H1 (cell line): ENCODE measurements around the gene CD81. TPM values are rescaled to one million over a fixed set of nuclear protein-coding genes. Genes with fewer than 3 reads are reported as not detected.

Experiments used
- CTCF ChIA-PET: fragments of 300-600 bp; sonication (Branson Sonifier 250); formaldehyde crosslinking; loops from one replicate; lab custom pipeline; 2021; ENCODE audit not compliant: partially characterized antibody; lab: Charles Lee
- POLR2A ChIA-PET: fragments of 300-600 bp; sonication (Branson Sonifier 250); formaldehyde crosslinking; loops from one replicate; lab custom pipeline; 2021; ENCODE audit warnings: inconsistent platforms; ENCODE audit not compliant: partially characterized antibody; lab: Charles Lee
- DNase-seq, 2 experiments: peaks; one replicate each; pipeline versions ENCODE4 v3.0.0 to v3.0.0-alpha.2; 2010 to 2022; ENCODE audit warnings: low spot score in 2 of 2, low read depth in 1 of 2, mixed read lengths in 1 of 2
- FAIRE-seq: peaks from 2 replicates; lab custom pipeline; 2011; peaks lifted over from hg19 to GRCh38; lab: Jason Lieb, UNC
- H2AFZ ChIP-seq: 2 replicates; pipeline ENCODE4 v1.8.1; 2012; ENCODE audit warnings: low read length, inconsistent platforms
- H2AK5ac ChIP-seq: 2 replicates; pipeline ENCODE4 v1.6.1; 2013; ENCODE audit warnings: low read depth, low read length
- H2BK120ac ChIP-seq: replicated peaks from 2 replicates; pipeline ENCODE3; 2013; ENCODE audit warnings: low read depth, low read length, inconsistent platforms
- H2BK12ac ChIP-seq: 2 replicates; pipeline ENCODE4 v1.6.1; 2013; ENCODE audit warnings: low read depth, low read length
- H2BK15ac ChIP-seq: 2 replicates; pipeline ENCODE4 v1.6.1; 2013; ENCODE audit warnings: low read length
- H2BK20ac ChIP-seq: 2 replicates; pipeline ENCODE4 v1.6.1; 2013; ENCODE audit warnings: low read length
- H2BK5ac ChIP-seq: 2 replicates; pipeline ENCODE4 v1.6.1; 2013; ENCODE audit warnings: low read depth, low read length
- H3K14ac ChIP-seq: 2 replicates; pipeline ENCODE4 v1.6.1; 2013; ENCODE audit warnings: inconsistent platforms; ENCODE audit not compliant: insufficient read length
- H3K18ac ChIP-seq: 2 replicates; pipeline ENCODE4 v1.6.1; 2013; ENCODE audit warnings: low read length; ENCODE audit errors: extremely low read depth
- H3K23ac ChIP-seq: 2 replicates; pipeline ENCODE4 v1.6.1; 2013; ENCODE audit warnings: inconsistent platforms; ENCODE audit not compliant: insufficient read length
- H3K23me2 ChIP-seq: 2 replicates; pipeline ENCODE4 v1.6.1; 2013; ENCODE audit warnings: low read depth, low read length
- H3K27ac ChIP-seq: 2 replicates; pipeline ENCODE4 v1.6.1; 2011; ENCODE audit warnings: low read depth, low read length, inconsistent platforms
- H3K27me3 ChIP-seq, 4 experiments: replicated peaks in 1 of 4; 1 replicate in 1 of 4; 2 replicates in 3 of 4; pipeline versions ENCODE4 v1.6.1 to v1.8.1; 2011 to 2013; ENCODE audit warnings: low read length in 3 of 4, mild to moderate bottlenecking in 3 of 4, inconsistent platforms in 2 of 4, mixed read lengths in 2 of 4, moderate library complexity in 1 of 4; ENCODE audit not compliant: control insufficient read depth in 3 of 4, insufficient read depth in 3 of 4; ENCODE audit errors: extremely low read depth in 1 of 4
- H3K36me3 ChIP-seq, 4 experiments: 2 replicates each; pipeline versions ENCODE4 v1.6.1 to v1.8.1; 2011 to 2013; ENCODE audit warnings: mild to moderate bottlenecking in 4 of 4, low read length in 3 of 4, moderate library complexity in 2 of 4, control low read depth in 1 of 4, inconsistent platforms in 1 of 4; ENCODE audit not compliant: insufficient read depth in 4 of 4, control insufficient read depth in 2 of 4
- H3K4ac ChIP-seq: replicated peaks from 2 replicates; pipeline ENCODE3; 2013; ENCODE audit warnings: low read length, low read depth, mixed read lengths, inconsistent platforms; ENCODE audit not compliant: insufficient read length
- H3K4me1 ChIP-seq, 4 experiments: replicated peaks in 1 of 4; 1 replicate in 1 of 4; 2 replicates in 3 of 4; pipeline versions ENCODE4 v1.6.1 to v1.8.1; 2011 to 2013; ENCODE audit warnings: low read length in 3 of 4, inconsistent platforms in 2 of 4, mixed read lengths in 1 of 4; ENCODE audit not compliant: insufficient read depth in 4 of 4, control insufficient read depth in 3 of 4
- H3K4me2 ChIP-seq, 2 experiments: 2 replicates each; pipeline versions ENCODE4 v1.6.1 to v1.8.1; 2011 to 2013; ENCODE audit warnings: low read depth in 2 of 2, low read length in 2 of 2, control low read depth in 1 of 2, inconsistent platforms in 1 of 2, mild to moderate bottlenecking in 1 of 2; ENCODE audit not compliant: insufficient read depth in 1 of 2
- H3K4me3 ChIP-seq, 4 experiments: fragments of 200-600, 300-600 bp in 1 of 4; sonication (generic), shearing (Covaris generic), sonication (Bioruptor Twin) in 1 of 4; 2 replicates each; pipeline versions ENCODE4 v1.5.1 to v1.8.1; 2011 to 2016; ENCODE audit warnings: low read length in 4 of 4, low read depth in 3 of 4, control low read depth in 2 of 4, inconsistent platforms in 2 of 4, mild to moderate bottlenecking in 2 of 4, mixed read lengths in 1 of 4, moderate library complexity in 1 of 4; ENCODE audit not compliant: insufficient read depth in 2 of 4; ENCODE audit errors: extremely low read depth in 1 of 4
- H3K56ac ChIP-seq: replicated peaks from 2 replicates; pipeline ENCODE3; 2013; ENCODE audit warnings: low read depth, mild to moderate bottlenecking, mixed read lengths, low read length, inconsistent platforms; ENCODE audit not compliant: insufficient read length
- H3K79me1 ChIP-seq: 2 replicates; pipeline ENCODE4 v1.6.1; 2013; ENCODE audit warnings: low read depth, low read length, control low read depth
- H3K79me2 ChIP-seq, 2 experiments: 2 replicates each; pipeline versions ENCODE4 v1.6.1 to v1.8.1; 2012 to 2013; ENCODE audit warnings: low read length in 2 of 2, mild to moderate bottlenecking in 2 of 2, inconsistent platforms in 1 of 2; ENCODE audit not compliant: insufficient read depth in 2 of 2, control insufficient read depth in 1 of 2
- H3K9ac ChIP-seq, 4 experiments: replicated peaks in 1 of 4; 1 replicate in 1 of 4; 2 replicates in 3 of 4; pipeline versions ENCODE4 v1.6.1 to v1.8.1; 2011 to 2013; ENCODE audit warnings: low read depth in 3 of 4, low read length in 3 of 4, control low read depth in 2 of 4, mild to moderate bottlenecking in 2 of 4, moderate library complexity in 2 of 4, inconsistent platforms in 1 of 4; ENCODE audit errors: extremely low read depth in 1 of 4
- H3K9me3 ChIP-seq, 2 experiments: 2 replicates each; pipeline versions ENCODE4 v1.6.1 to v1.8.1; 2012 to 2013; ENCODE audit warnings: mild to moderate bottlenecking in 2 of 2, moderate library complexity in 2 of 2, control low read depth in 1 of 2, inconsistent platforms in 1 of 2, low read depth in 1 of 2, low read length in 1 of 2, mixed read lengths in 1 of 2; ENCODE audit not compliant: insufficient read depth in 2 of 2
- H4K20me1 ChIP-seq, 2 experiments: replicated peaks in 1 of 2; 2 replicates each; pipeline versions ENCODE3 to v1.8.1; 2011 to 2013; ENCODE audit warnings: inconsistent platforms in 2 of 2, low read length in 2 of 2, mild to moderate bottlenecking in 1 of 2; ENCODE audit not compliant: insufficient read depth in 2 of 2, control insufficient read depth in 1 of 2
- H4K5ac ChIP-seq: 2 replicates; pipeline ENCODE4 v1.6.1; 2013; ENCODE audit warnings: low read length, low read depth, mixed read lengths, inconsistent platforms; ENCODE audit not compliant: insufficient read length
- H4K8ac ChIP-seq: 2 replicates; pipeline ENCODE4 v1.8.0; 2013; ENCODE audit warnings: mild to moderate bottlenecking, moderate library complexity, low read length, inconsistent platforms; ENCODE audit not compliant: insufficient read depth; ENCODE audit errors: extremely low read depth
- H4K91ac ChIP-seq: replicated peaks from 2 replicates; pipeline ENCODE3; 2013; ENCODE audit warnings: low read length, mixed read lengths, inconsistent platforms; ENCODE audit not compliant: insufficient read length
- BACH1 ChIP-seq: IDR thresholded peaks from 2 replicates; pipeline ENCODE4 v1.6.1; 2012; ENCODE audit warnings: low read length, improper control_type of control experiment
- BRCA1 ChIP-seq: IDR thresholded peaks from 2 replicates; pipeline ENCODE4 v1.6.1; 2012; ENCODE audit warnings: low read depth, low read length, improper control_type of control experiment
- CTBP2 ChIP-seq: IDR thresholded peaks from 2 replicates; pipeline ENCODE4 v1.7.0; 2011; ENCODE audit warnings: borderline replicate concordance, mild to moderate bottlenecking, moderate library complexity, mixed read lengths, low read length; ENCODE audit not compliant: insufficient read depth, insufficient read length
- EP300 ChIP-seq, 2 experiments: IDR thresholded peaks; 1 replicate in 1 of 2; 2 replicates in 1 of 2; pipeline ENCODE4 v1.6.1; 2011 to 2012; ENCODE audit warnings: low read depth in 2 of 2, low read length in 2 of 2, mild to moderate bottlenecking in 2 of 2, borderline replicate concordance in 1 of 2, inconsistent platforms in 1 of 2, moderate library complexity in 1 of 2
- HDAC6 ChIP-seq: IDR thresholded peaks from one replicate; pipeline ENCODE4 v1.7.1; 2012; ENCODE audit warnings: low read depth, mild to moderate bottlenecking, inconsistent platforms, low read length, moderate library complexity
- PHF8 ChIP-seq: fragments of 200-600 bp; sonication (generic); conservative IDR thresholded peaks from 2 replicates; pipeline ENCODE4 v1.7.1; 2012; ENCODE audit warnings: low read depth, mild to moderate bottlenecking, inconsistent platforms, low read length, moderate library complexity
- POLR2AphosphoS5 ChIP-seq: IDR thresholded peaks from 2 replicates; pipeline ENCODE4 v1.6.1; 2011; ENCODE audit warnings: low read depth, low read length
- RAD21 ChIP-seq, 2 experiments: IDR thresholded peaks in 1 of 2; conservative IDR thresholded peaks in 1 of 2; 2 replicates each; pipeline ENCODE4 v1.6.1; 2011; ENCODE audit warnings: low read depth in 2 of 2, low read length in 2 of 2, improper control_type of control experiment in 1 of 2, inconsistent platforms in 1 of 2, mild to moderate bottlenecking in 1 of 2, moderate library complexity in 1 of 2
- TAF1 ChIP-seq: IDR thresholded peaks from 2 replicates; pipeline ENCODE4 v1.6.1; 2011; ENCODE audit warnings: mild to moderate bottlenecking, low read depth, low read length
- TAF7 ChIP-seq: optimal IDR thresholded peaks from 2 replicates; pipeline ENCODE3; 2011; ENCODE audit warnings: low read depth, mild to moderate bottlenecking, inconsistent platforms, low read length, moderate library complexity, borderline replicate concordance
- TCF12 ChIP-seq: IDR thresholded peaks from 2 replicates; pipeline ENCODE4 v1.6.1; 2011; ENCODE audit warnings: low read depth, mild to moderate bottlenecking, low read length
- TEAD4 ChIP-seq: IDR thresholded peaks from 2 replicates; pipeline ENCODE4 v1.6.1; 2012; ENCODE audit warnings: low read depth, low read length, inconsistent platforms, mixed read lengths
- WGBS, 2 experiments: shearing (Covaris generic) in 1 of 2; methylation state at CpG; one replicate each; pipeline versions ENCODE4 v1.1.6 to v1.1.7; 2013 to 2015; ENCODE audit warnings: low lambda C conversion rate in 2 of 2, mixed read lengths in 2 of 2, inconsistent platforms in 1 of 2, low coverage in 1 of 2, missing lambda C conversion rate in 1 of 2; ENCODE audit not compliant: insufficient replicate concordance in 2 of 2, insufficient coverage in 1 of 2, insufficient read length in 1 of 2; ENCODE audit errors: extremely low coverage in 1 of 2, missing lambda C conversion rate in 1 of 2; 5-methylcytosine and 5-hydroxymethylcytosine counted together
- polyA plus RNA-seq, 7 experiments: library from polyadenylated mRNA; depleted of rRNA in 3 of 7; stranded (reverse) in 5 of 7; unstranded in 2 of 7; fragments of >200 nt in 5 of 7; fragments of 200-250 nt in 2 of 7; gene quantifications; 1 replicate in 5 of 7; 2 replicates in 1 of 7; 4 replicates in 1 of 7; pipeline versions ENCODE4 v1.2.1 to v1.2.3, GENCODE V29; 2011 to 2013; ENCODE audit warnings: missing spikeins in 2 of 7, mixed read lengths in 2 of 7
- total RNA-seq: library from RNA; stranded (reverse); fragmentation: NEBNext Ultra II Directional; extraction: Animal tissue kit (Norgen Biotek cat#: 25700); gene quantifications from 2 replicates; pipeline ENCODE4 v1.2.1, GENCODE V29; 2021

The CD81 gene
- total and polyA plus RNA-seq, 2 of the 8 experiments (the other 6 are each of a cell fraction or from before 2014, with no cell fraction given): 238 to 309 TPM

DNA sequence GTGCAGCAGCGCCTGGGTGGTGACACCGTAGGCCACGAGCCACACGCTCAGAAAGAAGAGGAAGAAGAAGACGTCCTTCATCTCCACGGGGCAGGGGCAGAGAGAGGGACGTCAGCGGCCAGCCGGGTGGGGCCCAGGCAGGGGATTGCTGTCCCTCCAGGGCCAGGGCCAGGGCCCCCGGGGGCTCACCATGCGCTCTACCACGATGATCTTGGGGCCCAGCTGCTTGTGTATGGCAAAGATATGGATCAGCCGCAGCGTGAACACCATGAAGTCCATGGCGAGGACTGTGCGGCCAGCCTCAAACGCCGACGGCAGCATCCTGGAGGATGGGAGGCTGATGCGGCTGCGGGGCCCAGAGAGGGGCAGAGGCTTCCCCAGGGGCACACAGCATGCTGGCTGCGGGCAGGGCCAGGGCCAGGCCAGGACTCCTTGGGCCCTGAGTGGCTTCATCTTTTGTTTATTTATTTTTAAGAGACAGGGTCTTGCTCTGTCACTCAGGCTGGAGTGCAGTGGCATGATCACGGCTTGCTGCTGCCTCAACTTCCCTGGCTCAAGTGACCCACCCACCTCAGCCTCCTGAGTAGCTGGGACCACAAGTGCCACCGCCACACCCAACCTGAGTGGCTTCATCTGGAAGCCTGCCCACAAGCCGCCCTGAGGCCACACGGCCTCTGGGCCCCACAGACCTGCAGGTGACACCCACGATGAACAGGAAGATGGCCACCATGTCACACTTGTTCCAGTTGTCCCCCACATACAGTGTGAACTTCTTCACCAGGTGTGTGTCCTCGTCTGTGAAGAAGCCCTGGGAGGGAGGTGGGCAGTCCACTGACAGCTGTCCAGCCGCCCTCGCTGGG lies 34.6 kb downstream of the CD81 start:
- H4K8ac ChIP-seq: no peak overlapping the region
- no peak overlapping the region for H2AFZ ChIP-seq
- H3K4me2 ChIP-seq: no peak overlapping the region
- H3K27ac ChIP-seq: no peak overlapping the region
- no peak overlapping the region for H3K18ac ChIP-seq
- H3K23me2 ChIP-seq: no peaks in the 10 kb centered on the region
- no peaks in the 10 kb centered on the region for H3K79me1 ChIP-seq
- no peaks in the 10 kb centered on the region for H4K20me1 ChIP-seq
- no peak for DNase-seq
- no peak for FAIRE-seq
- no peak overlapping the region for H3K23ac ChIP-seq
- no peak overlapping the region for H2BK20ac ChIP-seq
- WGBS, 2 experiments: 92% methylated on average over 24 of the region's 30 CpGs; no CpG with 5 or more reads in 1 of the 2 experiments
- POLR2A ChIA-PET: interaction anchor here (2.3 to 3.8 kb wide), 2 partner anchors 11 kb away, joined by 4 to 18 read pairs; partner anchors contain the start of gene TSSC4
- H3K36me3 ChIP-seq: no peaks in the 10 kb centered on the region
- no peak overlapping the region for H4K5ac ChIP-seq
- no peak overlapping the region for H3K56ac ChIP-seq
- no peak overlapping the region for H3K4me3 ChIP-seq
- H2BK15ac ChIP-seq: no peak overlapping the region
- H4K91ac ChIP-seq: no peak overlapping the region
- no peak overlapping the region for H2AK5ac ChIP-seq
- H3K4ac ChIP-seq: no peak overlapping the region
- no peak overlapping the region for H2BK12ac ChIP-seq
- no peak overlapping the region for H2BK120ac ChIP-seq
- no peak overlapping the region for H2BK5ac ChIP-seq
- no peaks in the 10 kb centered on the region for H3K4me1 ChIP-seq
- CTCF ChIA-PET: interaction anchor here (0.6 to 14.1 kb wide), 9 partner anchors 8 to 224 kb away, joined by 3 to 196 read pairs (median 8); partner anchors contain the start of gene TSSC4
- no peaks in the 10 kb centered on the region; a peak in 1 of 7 replicates for H3K27me3 ChIP-seq
- H3K9me3 ChIP-seq: no peaks in the 10 kb centered on the region
- H3K9ac ChIP-seq: no peak overlapping the region
- H3K14ac ChIP-seq: no peak overlapping the region
- H3K79me2 ChIP-seq: no peaks in the 10 kb centered on the region
- TF ChIP-seq TAF7 (no peak), CTBP2 (no peak), TAF1 (no peak), HDAC6 (no peak), EP300 (IDR thresholded peaks at IDR 0.05; ENCODE audit: borderline replicate concordance in 1 of 2, low read depth in 2 of 2, low read length in 2 of 2) (no peak), TCF12 (no peak), BACH1 (no peak), BRCA1 (no peak), TEAD4 (no peak), RAD21 (IDR thresholded peaks at IDR 0.05 in 1 of 2, conservative IDR thresholded peaks at IDR 0.05 in 1 of 2; ENCODE audit: low read depth in 2 of 2, low read length in 2 of 2) (no peak), PHF8 (no peak), POLR2AphosphoS5 (no peak)
